MCF 10A (cell line): ENCODE data around the gene ANO2. TPM values are rescaled to one million over a fixed set of nuclear protein-coding genes. Genes with fewer than 3 reads are reported as not detected.

Experiments used
- BruUV-seq: library from RNA; stranded (reverse); fragments of 400-500 nt; replicated peaks from 2 replicates; lab custom pipeline; 2021; lab: Mats Ljungman, UMichigan
- CTCF ChIA-PET: fragments of 300-600 bp; sonication (Branson Sonifier 250); formaldehyde crosslinking; extraction: SDS; loops from one replicate; lab custom pipeline; 2021; ENCODE audit warnings: antibody characterized with exemption, inconsistent platforms; lab: Yijun Ruan, JAX
- POLR2A ChIA-PET: fragments of 300-600, 350-650 bp; sonication (Branson Sonifier 250); formaldehyde crosslinking; extraction: SDS; loops from one replicate; lab custom pipeline; 2020; ENCODE audit warnings: antibody characterized with exemption, inconsistent platforms; lab: Yijun Ruan, JAX
- DNase-seq: peaks from one replicate; pipeline ENCODE4 v3.0.0-alpha.2; 2018; ENCODE audit not compliant: unreplicated experiment
- H3K27ac Mint-ChIP-seq: one replicate; pipeline ENCODE4 v1.8.0; 2022; ENCODE audit warnings: mild to moderate bottlenecking, low read depth, mixed read lengths; ENCODE audit not compliant: unreplicated experiment
- H3K27me3 Mint-ChIP-seq: one replicate; pipeline ENCODE4 v1.8.0; 2022; ENCODE audit warnings: mixed read lengths; ENCODE audit not compliant: insufficient read depth, unreplicated experiment
- H3K36me3 Mint-ChIP-seq: one replicate; pipeline ENCODE4 v1.8.0; 2022; ENCODE audit warnings: mild to moderate bottlenecking, moderate library complexity, mixed read lengths; ENCODE audit not compliant: insufficient read depth, unreplicated experiment
- H3K4me1 Mint-ChIP-seq: one replicate; pipeline ENCODE4 v1.8.0; 2022; ENCODE audit warnings: mixed read lengths; ENCODE audit not compliant: insufficient read depth, unreplicated experiment
- H3K4me3 Mint-ChIP-seq: one replicate; pipeline ENCODE4 v1.8.0; 2022; ENCODE audit warnings: mild to moderate bottlenecking, moderate library complexity, mixed read lengths; ENCODE audit not compliant: unreplicated experiment
- H3K9me3 Mint-ChIP-seq: one replicate; pipeline ENCODE4 v1.8.0; 2022; ENCODE audit warnings: mixed read lengths; ENCODE audit not compliant: unreplicated experiment
- CTCF ChIP-seq: fragments of 200-600 bp; IDR thresholded peaks from one replicate; pipeline ENCODE4 v1.8.0; 2022; ENCODE audit warnings: antibody characterized with exemption, mild to moderate bottlenecking; ENCODE audit not compliant: unreplicated experiment
- intact Hi-C: fragments of 100-400 bp; cut with micrococcal nuclease; formaldehyde crosslinking; loops from 2 replicates; pipeline ENCODE4 v1.14.1; 2022
- total RNA-seq: library from RNA; stranded (reverse); gene quantifications from 2 replicates; pipeline ENCODE4 v1.2.3, GENCODE V29; 2022

The ANO2 gene
- total RNA-seq, 1 experiment from 2014 or later, result not detected

- CTCF ChIA-PET, result no interaction called here
- H3K27me3 Mint-ChIP-seq, result no peaks in the 10 kb centered on the region
- no peak overlapping the region for H3K4me3 Mint-ChIP-seq
Observed at GRCh38 chr12:5768171-5768570, 176.9 kb downstream of the ANO2 start.

GRCh38 chr12:5758347-5758746 lies 186.7 kb downstream of the ANO2 start:
- no peaks in the 10 kb centered on the region for H3K4me1 Mint-ChIP-seq
- H3K27ac Mint-ChIP-seq, result no peak overlapping the region
- intact Hi-C loops, result no loop called here
- TF ChIP-seq CTCF, result no peak
- POLR2A ChIA-PET, result no interaction called here
- H3K27me3 Mint-ChIP-seq, result peaks cover 10% of the 10 kb centered on the region
- peaks cover 34% of the 10 kb centered on the region for H3K9me3 Mint-ChIP-seq
- peaks cover 10% of the 10 kb centered on the region for H3K36me3 Mint-ChIP-seq
- no TSS peak for BruUV-seq
- no peak for DNase-seq
- H3K4me3 Mint-ChIP-seq, result no peak overlapping the region
- CTCF ChIA-PET, result interaction anchor here (1.1 kb wide), 1 partner anchor 13 kb away, joined by 5 read pairs; no protein-coding TSS in a partner anchor

More at GRCh38 chr12:5768171-5768570, 176.9 kb downstream of the ANO2 start:
- H3K4me1 Mint-ChIP-seq, result no peaks in the 10 kb centered on the region
- no peaks in the 10 kb centered on the region for H3K36me3 Mint-ChIP-seq
- intact Hi-C loops, result no loop called here
- H3K9me3 Mint-ChIP-seq, result peaks cover 31% of the 10 kb centered on the region
- no TSS peak for BruUV-seq
- no peak for DNase-seq
- H3K27ac Mint-ChIP-seq, result no peak overlapping the region
- no peak for TF ChIP-seq CTCF
- POLR2A ChIA-PET, result no interaction called here

- TF ChIP-seq CTCF, result no peak
- Mint-ChIP-seq H3K4me1 (no peaks in the 10 kb centered on the region), H3K4me3 (no peak overlapping the region), H3K27me3 (no peaks in the 10 kb centered on the region), H3K36me3 (peaks cover 10% of the 10 kb centered on the region), H3K27ac (no peak overlapping the region), H3K9me3 (peaks cover 34% of the 10 kb centered on the region)
- no TSS peak for BruUV-seq
- intact Hi-C loops, result no loop called here
- POLR2A ChIA-PET, result no interaction called here
- CTCF ChIA-PET, result interaction anchor here (0.6 to 0.8 kb wide), 2 partner anchors 11 to 76 kb away, joined by 3 read pairs; no protein-coding TSS in a partner anchor
- DNase-seq, result no peak
Observed at GRCh38 chr12:5756338-5756842, 188.7 kb downstream of the ANO2 start.

- Mint-ChIP-seq H3K27me3 (no peaks in the 10 kb centered on the region), H3K4me1 (no peaks in the 10 kb centered on the region), H3K9me3 (peaks cover 25% of the 10 kb centered on the region), H3K36me3 (no peaks in the 10 kb centered on the region), H3K27ac (no peak overlapping the region), H3K4me3 (no peak overlapping the region)
- TF ChIP-seq CTCF, result no peak
- DNase-seq, result no peak
- ChIA-PET POLR2A (no interaction called here), CTCF (no interaction called here)
- intact Hi-C loops, result no loop called here
- BruUV-seq, result no TSS peak
Observed at GRCh38 chr12:5748027-5748426, 197.0 kb downstream of the ANO2 start.
